HUES64 (cell line): ENCODE results near the gene INTS1.

Experiments
- H3K27ac ChIP-seq: 2 replicates; pipeline ENCODE4 v1.7.0; 2013; ENCODE audit warnings: low read depth, low read length, inconsistent platforms
- H3K27me3 ChIP-seq: 2 replicates; pipeline ENCODE4 v1.6.1; 2013; ENCODE audit warnings: mild to moderate bottlenecking, low read length; ENCODE audit not compliant: insufficient read depth
- H3K36me3 ChIP-seq: 2 replicates; pipeline ENCODE4 v1.6.1; 2013; ENCODE audit warnings: mild to moderate bottlenecking, low read length; ENCODE audit not compliant: insufficient read depth
- H3K4me1 ChIP-seq: 2 replicates; pipeline ENCODE4 v1.6.1; 2013; ENCODE audit warnings: mild to moderate bottlenecking, low read length, moderate library complexity; ENCODE audit not compliant: insufficient read depth
- H3K4me3 ChIP-seq: 2 replicates; pipeline ENCODE4 v1.5.1; 2013; ENCODE audit warnings: mild to moderate bottlenecking, low read length, moderate library complexity
- H3K9ac ChIP-seq: 2 replicates; pipeline ENCODE4 v1.6.1; 2013; ENCODE audit warnings: mild to moderate bottlenecking, low read depth, low read length
- H3K9me3 ChIP-seq: 2 replicates; pipeline ENCODE4 v1.6.1; 2013; ENCODE audit warnings: low read depth, low read length; ENCODE audit not compliant: insufficient read depth
- WGBS: fragments of 150-250, 120-280 bp; methylation state at CpG from one replicate; pipeline ENCODE4 v1.1.7; 2013; ENCODE audit warnings: missing lambda C conversion rate; 5-methylcytosine and 5-hydroxymethylcytosine counted together

Gene INTS1

GRCh38 chr7:1458683-1459511 lies 45.3 kb downstream of the INTS1 start, which contains the start of gene MICALL2:
Gene MICALL2, minus strand, starts transcription at chr7:1459470. Its CDS starts 144 bp downstream, at chr7:1459326.
- Histone ChIP-seq H3K27me3 (no peaks in the 10 kb centered on the region), H3K4me1 (no peaks in the 10 kb centered on the region), H3K36me3 (no peaks in the 10 kb centered on the region), H3K9ac (peak within 1 kb of the TSS; percentile 75), H3K4me3 (peak within 1 kb of the TSS; percentile 90), H3K9me3 (no peaks in the 10 kb centered on the region), H3K27ac (peak within 1 kb of the TSS; percentile 35; the same call in 1 of the 2 replicates)
- WGBS = 5% methylated on average over 69 of the region's 69 CpGs

- H3K4me1 ChIP-seq = no peaks in the 10 kb centered on the region
- H3K27ac ChIP-seq = no peak overlapping the region
- H3K9ac ChIP-seq = peak overlapping the region; percentile 75; the same call in 1 of the 2 replicates
- no peaks in the 10 kb centered on the region for H3K9me3 ChIP-seq
- no peaks in the 10 kb centered on the region for H3K36me3 ChIP-seq
- H3K4me3 ChIP-seq = peak overlapping the region; percentile 90
- 69% methylated on average over 23 of the region's 23 CpGs for WGBS
- no peaks in the 10 kb centered on the region for H3K27me3 ChIP-seq
Observed at GRCh38 chr7:1457949-1458682, 46.1 kb downstream of the INTS1 start.

GRCh38 chr7:1457059-1457948 lies 46.9 kb downstream of the INTS1 start:
- WGBS = 85% methylated on average over 18 of the region's 18 CpGs
- H3K36me3 ChIP-seq = no peaks in the 10 kb centered on the region
- no peaks in the 10 kb centered on the region for H3K4me1 ChIP-seq
- no peak overlapping the region for H3K27ac ChIP-seq
- H3K4me3 ChIP-seq = no peak overlapping the region
- no peaks in the 10 kb centered on the region for H3K9me3 ChIP-seq
- H3K27me3 ChIP-seq = no peaks in the 10 kb centered on the region
- no peak overlapping the region for H3K9ac ChIP-seq

DNA sequence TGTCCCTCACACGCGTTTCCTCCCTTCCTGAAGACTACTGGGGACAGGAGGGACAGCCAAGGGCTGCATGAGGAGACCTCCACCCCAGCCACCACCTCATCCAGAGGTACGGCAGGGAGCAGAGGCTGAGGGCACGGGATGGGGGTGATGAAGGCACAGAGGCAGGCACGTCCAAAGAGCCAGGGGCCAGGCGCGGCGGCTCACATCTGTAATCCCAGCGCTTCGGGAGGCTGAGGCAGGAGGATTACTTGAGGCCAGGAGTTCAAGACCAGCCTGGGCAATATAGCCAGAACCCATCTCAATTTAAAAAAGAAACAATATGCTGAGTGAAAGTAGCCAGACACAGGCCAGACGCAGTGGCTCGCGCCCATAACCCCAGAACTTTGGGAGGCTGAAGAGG lies 48.2 kb downstream of the INTS1 start:
- Histone ChIP-seq H3K27me3 (no peaks in the 10 kb centered on the region), H3K27ac (no peak overlapping the region), H3K4me3 (no peak overlapping the region), H3K9me3 (no peaks in the 10 kb centered on the region), H3K9ac (no peak overlapping the region), H3K4me1 (no peaks in the 10 kb centered on the region), H3K36me3 (no peaks in the 10 kb centered on the region)
- WGBS = 94% methylated on average over 13 of the region's 13 CpGs

DNA sequence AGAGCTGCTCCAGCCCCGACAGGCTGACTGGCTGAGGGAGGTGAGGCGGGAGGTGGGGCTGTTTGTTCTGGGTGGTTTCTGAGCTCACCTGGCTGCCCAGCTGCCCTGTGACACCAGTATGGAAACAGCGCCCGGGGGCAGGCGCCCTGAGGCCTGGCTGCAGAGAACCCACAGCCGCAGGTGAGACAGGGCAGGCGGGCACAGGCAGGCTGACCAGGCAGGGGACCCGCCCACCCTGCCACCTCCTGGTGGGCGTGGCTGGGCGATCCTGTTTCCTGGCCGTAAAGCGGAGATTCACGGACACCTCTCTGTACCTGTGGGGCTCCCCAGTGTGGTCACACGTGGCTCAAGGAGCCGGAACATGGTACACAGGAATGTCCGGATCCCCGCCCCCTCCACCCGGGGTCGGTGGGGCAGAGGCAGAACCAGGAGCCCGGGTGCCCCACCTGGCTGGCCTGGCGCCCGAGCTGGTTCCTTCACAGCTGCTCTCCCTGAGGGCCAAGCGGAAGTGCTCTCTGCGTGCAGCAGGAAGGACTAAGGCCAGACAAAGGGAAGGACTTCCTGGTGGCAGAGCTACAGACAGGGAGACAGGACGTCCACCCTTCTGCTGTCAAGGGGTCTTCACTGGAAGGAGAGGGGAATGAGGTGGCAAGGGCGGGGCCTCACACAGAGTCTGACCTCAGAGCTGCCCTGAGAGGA lies 48.8 kb downstream of the INTS1 start:
- Histone ChIP-seq H3K4me3 (no peak overlapping the region), H3K27me3 (no peaks in the 10 kb centered on the region), H3K36me3 (no peaks in the 10 kb centered on the region), H3K9me3 (no peaks in the 10 kb centered on the region), H3K9ac (no peak overlapping the region), H3K27ac (no peak overlapping the region), H3K4me1 (no peaks in the 10 kb centered on the region)
- 84% methylated on average over 26 of the region's 26 CpGs for WGBS

DNA sequence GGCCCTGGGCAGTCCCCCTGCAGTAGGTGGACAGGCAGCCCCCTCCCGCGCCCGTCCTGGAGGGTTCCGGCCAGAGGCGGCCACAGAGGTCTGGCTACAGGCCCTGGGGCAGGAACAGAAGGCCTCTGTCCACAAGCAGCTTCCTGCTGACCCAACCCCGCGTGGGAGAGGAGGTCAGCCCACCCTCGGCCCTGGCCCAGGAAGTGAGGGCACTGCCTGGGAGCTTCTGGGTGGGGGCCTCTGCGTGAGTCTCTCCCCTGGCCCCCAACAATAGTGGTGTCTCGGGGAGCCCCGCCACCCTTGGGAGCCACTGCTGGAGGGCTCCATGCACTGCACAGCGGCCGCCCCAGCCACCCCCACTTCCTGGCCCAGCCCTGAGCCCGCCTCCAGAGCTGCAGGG lies 49.6 kb downstream of the INTS1 start:
- H3K9ac ChIP-seq = no peak overlapping the region
- no peaks in the 10 kb centered on the region for H3K27me3 ChIP-seq
- no peaks in the 10 kb centered on the region for H3K9me3 ChIP-seq
- no peak overlapping the region for H3K4me3 ChIP-seq
- H3K36me3 ChIP-seq = no peaks in the 10 kb centered on the region
- H3K27ac ChIP-seq = no peak overlapping the region
- H3K4me1 ChIP-seq = no peaks in the 10 kb centered on the region
- WGBS = 88% methylated on average over 14 of the region's 14 CpGs

GRCh38 chr7:1452205-1452604 lies 52.0 kb downstream of the INTS1 start:
- WGBS = 82% methylated on average over 19 of the region's 19 CpGs
- no peaks in the 10 kb centered on the region for H3K9me3 ChIP-seq
- H3K36me3 ChIP-seq = no peaks in the 10 kb centered on the region

DNA sequence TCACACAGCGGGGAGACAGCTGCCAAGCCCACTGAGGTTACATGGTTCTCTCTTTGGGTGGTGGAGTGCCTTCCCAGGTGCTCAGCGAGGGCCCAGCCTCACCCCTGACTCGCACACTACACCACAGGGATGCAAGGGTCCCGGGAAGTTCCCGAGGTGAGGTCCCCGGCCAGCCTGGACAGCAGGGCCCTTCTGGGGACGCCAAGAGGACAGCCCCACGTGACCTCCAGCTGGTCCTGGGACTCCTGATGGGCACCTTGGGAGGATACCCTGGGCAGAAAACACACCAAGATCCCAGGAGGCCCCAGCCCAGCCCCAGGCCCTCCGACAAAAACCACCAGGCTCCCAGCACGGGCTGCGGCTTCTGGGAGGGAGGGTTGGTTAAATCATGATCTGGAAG lies 53.2 kb downstream of the INTS1 start:
- no peaks in the 10 kb centered on the region for H3K4me1 ChIP-seq
- H3K27ac ChIP-seq = no peak overlapping the region
- no peak overlapping the region for H3K4me3 ChIP-seq
- H3K9me3 ChIP-seq = no peaks in the 10 kb centered on the region
- WGBS = 96% methylated on average over 11 of the region's 11 CpGs
- H3K27me3 ChIP-seq = no peaks in the 10 kb centered on the region
- no peak overlapping the region for H3K9ac ChIP-seq
- H3K36me3 ChIP-seq = no peaks in the 10 kb centered on the region

More at GRCh38 chr7:1452205-1452604, 52.0 kb downstream of the INTS1 start:
- Histone ChIP-seq H3K27me3 (no peaks in the 10 kb centered on the region), H3K9ac (no peak overlapping the region), H3K4me3 (no peak overlapping the region), H3K4me1 (no peaks in the 10 kb centered on the region), H3K27ac (no peak overlapping the region)

DNA sequence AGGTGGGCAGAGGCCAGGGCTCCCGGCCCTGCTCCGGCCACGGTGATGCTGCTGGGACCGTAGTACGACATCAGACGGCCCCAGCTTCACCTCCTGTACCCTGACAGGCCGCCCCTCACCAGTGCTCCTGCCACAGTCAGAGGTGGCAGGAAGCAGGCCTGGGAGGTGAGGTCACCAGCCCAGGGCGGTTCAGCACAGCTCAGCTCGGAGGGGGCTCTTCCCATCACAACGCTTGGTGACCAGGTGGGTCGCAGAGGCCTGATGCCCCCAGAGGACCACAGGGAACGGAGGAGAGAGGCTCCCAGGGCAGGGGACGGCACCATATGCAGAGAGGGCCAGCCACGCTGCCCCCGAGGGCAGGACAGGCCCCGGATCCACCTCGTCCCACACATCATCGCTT lies 53.8 kb downstream of the INTS1 start:
- WGBS = 92% methylated on average over 18 of the region's 18 CpGs

DNA sequence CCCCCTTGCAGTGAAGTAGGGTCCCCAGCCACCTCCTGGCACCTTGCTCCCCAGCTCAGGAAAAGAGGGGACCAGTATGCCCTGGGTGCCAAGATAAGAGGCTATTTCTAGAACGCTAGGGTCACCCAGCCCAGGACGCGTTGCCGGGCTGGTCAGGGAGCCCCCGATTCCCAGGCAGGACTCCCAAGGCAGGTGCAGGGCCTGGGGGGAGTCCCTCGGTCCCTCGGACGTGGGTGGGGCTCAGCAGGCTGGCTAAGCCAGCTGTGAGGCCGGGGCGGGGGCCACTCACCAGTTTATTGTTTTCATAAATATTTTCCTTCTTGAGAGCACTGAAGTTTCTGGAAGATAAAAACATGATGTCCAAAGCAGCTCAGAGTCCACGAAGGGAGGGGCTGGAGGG lies 54.2 kb downstream of the INTS1 start:
- H3K36me3 ChIP-seq = no peaks in the 10 kb centered on the region
- 93% methylated on average over 9 of the region's 11 CpGs for WGBS
- no peaks in the 10 kb centered on the region for H3K27me3 ChIP-seq
- no peak overlapping the region for H3K27ac ChIP-seq
- H3K4me1 ChIP-seq = no peaks in the 10 kb centered on the region
- H3K4me3 ChIP-seq = no peak overlapping the region
- H3K9ac ChIP-seq = no peak overlapping the region
- H3K9me3 ChIP-seq = no peaks in the 10 kb centered on the region

More for the DNA sequence above, 53.8 kb downstream of the INTS1 start:
- Histone ChIP-seq H3K9ac (no peak overlapping the region), H3K27ac (no peak overlapping the region), H3K4me3 (no peak overlapping the region), H3K4me1 (no peaks in the 10 kb centered on the region), H3K36me3 (no peaks in the 10 kb centered on the region), H3K27me3 (no peaks in the 10 kb centered on the region), H3K9me3 (no peaks in the 10 kb centered on the region)
